ENCODE measurements around the gene DMD.

GRCh38 chrX:31128855-31129254 lies 2082.5 kb downstream of the DMD start:
- TF ChIP-seq CTCF (IDR thresholded peaks at IDR 0.05; ENCODE audit: borderline replicate concordance, extremely low read depth, low read length, poor library complexity, severe bottlenecking) (no peak), EZH2 (IDR thresholded peaks at IDR 0.05; ENCODE audit: borderline replicate concordance, low read depth, low read length, severe bottlenecking) (no peak)

Data from DND-41 (cell line).